Measurements from ENCODE around the gene ZFYVE21. TPM values are rescaled to one million over a fixed set of nuclear protein-coding genes. Genes with fewer than 3 reads are reported as not detected.

The ZFYVE21 gene
- total RNA-seq, 4 donors from 2014 or later: 151 to 308 (median 224) TPM

GRCh38 chr14:103725001-103725682 is 9.5 kb downstream of the ZFYVE21 start:
- TF ChIP-seq EP300 (IDR thresholded peaks at IDR 0.05): no peak
- TF ChIP-seq POLR2A (IDR thresholded peaks at IDR 0.05): no peak
- TF ChIP-seq, protein P1, sequence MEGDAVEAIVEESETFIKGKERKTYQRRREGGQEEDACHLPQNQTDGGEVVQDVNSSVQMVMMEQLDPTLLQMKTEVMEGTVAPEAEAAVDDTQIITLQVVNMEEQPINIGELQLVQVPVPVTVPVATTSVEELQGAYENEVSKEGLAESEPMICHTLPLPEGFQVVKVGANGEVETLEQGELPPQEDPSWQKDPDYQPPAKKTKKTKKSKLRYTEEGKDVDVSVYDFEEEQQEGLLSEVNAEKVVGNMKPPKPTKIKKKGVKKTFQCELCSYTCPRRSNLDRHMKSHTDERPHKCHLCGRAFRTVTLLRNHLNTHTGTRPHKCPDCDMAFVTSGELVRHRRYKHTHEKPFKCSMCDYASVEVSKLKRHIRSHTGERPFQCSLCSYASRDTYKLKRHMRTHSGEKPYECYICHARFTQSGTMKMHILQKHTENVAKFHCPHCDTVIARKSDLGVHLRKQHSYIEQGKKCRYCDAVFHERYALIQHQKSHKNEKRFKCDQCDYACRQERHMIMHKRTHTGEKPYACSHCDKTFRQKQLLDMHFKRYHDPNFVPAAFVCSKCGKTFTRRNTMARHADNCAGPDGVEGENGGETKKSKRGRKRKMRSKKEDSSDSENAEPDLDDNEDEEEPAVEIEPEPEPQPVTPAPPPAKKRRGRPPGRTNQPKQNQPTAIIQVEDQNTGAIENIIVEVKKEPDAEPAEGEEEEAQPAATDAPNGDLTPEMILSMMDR (IDR thresholded peaks at IDR 0.05): no peak
- H3K27ac ChIP-seq: peak overlapping the region; percentile 71 to 91 (median 81)

DNA sequence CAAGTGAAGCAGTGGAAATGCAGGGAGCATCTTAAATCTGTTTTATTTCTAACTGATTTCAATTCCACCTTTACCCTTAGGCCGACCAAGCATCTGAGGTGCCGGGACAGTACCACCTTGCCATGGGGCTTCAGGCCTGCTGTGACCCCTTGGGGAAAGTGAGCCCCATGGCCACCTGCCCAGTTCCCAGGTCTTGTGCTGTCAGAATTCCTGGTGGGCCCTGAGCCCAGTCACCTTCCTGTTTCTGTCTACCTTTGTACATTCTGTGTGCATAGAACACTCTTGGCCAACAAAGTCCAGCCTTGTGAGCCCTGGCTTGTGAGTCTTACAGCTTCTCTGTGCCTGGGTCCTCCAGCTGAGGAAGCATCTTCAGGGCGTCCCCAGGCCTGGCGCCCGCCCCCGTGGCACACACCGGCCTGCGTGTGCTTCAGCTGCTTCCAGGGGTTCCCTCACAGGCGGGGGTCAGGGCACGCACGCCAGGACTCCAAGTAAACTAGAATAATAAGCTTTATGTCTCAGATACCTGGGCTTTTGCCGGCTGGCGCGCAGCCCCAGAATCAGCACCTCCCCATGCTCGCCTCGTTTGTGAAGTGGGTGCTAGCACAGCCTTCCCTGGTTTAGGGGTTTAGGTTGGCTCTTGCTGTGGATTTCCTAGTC is 10.3 kb downstream of the ZFYVE21 start:
- H3K9me3 ChIP-seq: no peaks in the 10 kb centered on the region
- no peak for DNase-seq (ENCODE audit: low spot score in 2 of 2)
- no peaks in the 10 kb centered on the region for H3K27me3 ChIP-seq
- 90 to 91% methylated on average over 11 to 16 of the region's 16 CpGs for WGBS, 2 donors
- TF ChIP-seq, protein P1 (IDR thresholded peaks at IDR 0.05): no peak
- TF ChIP-seq EP300 (IDR thresholded peaks at IDR 0.05): no peak
- TF ChIP-seq POLR2A (IDR thresholded peaks at IDR 0.05): no peak
- peaks cover 0 to 49% (median 6%) of the 10 kb centered on the region in 3 donors for H3K36me3 ChIP-seq
- H3K27ac ChIP-seq: peak overlapping the region in 1 of 4 donors; percentile 91
- H3K4me3 ChIP-seq: no peak overlapping the region
- H3K4me1 ChIP-seq: peaks cover 0 to 53% (median 23%) of the 10 kb centered on the region in 4 donors

More at GRCh38 chr14:103725001-103725682, 9.5 kb downstream of the ZFYVE21 start:
- H3K27me3 ChIP-seq: no peaks in the 10 kb centered on the region
- no peaks in the 10 kb centered on the region for H3K9me3 ChIP-seq
- WGBS, 2 donors: 85 to 89% methylated on average over 23 to 24 of the region's 29 CpGs
- no peak overlapping the region for H3K4me3 ChIP-seq
- H3K36me3 ChIP-seq: peaks cover 0 to 42% (median 6%) of the 10 kb centered on the region in 3 donors
- DNase-seq (ENCODE audit: low spot score in 2 of 2): no peak
- H3K4me1 ChIP-seq: peaks cover 0 to 61% (median 23%) of the 10 kb centered on the region in 4 donors

- H3K27me3 ChIP-seq: no peaks in the 10 kb centered on the region
- no peaks in the 10 kb centered on the region for H3K9me3 ChIP-seq
- no peak for TF ChIP-seq POLR2A (IDR thresholded peaks at IDR 0.05)
- no peak for TF ChIP-seq EP300 (IDR thresholded peaks at IDR 0.05)
- TF ChIP-seq, protein P1 (IDR thresholded peaks at IDR 0.05): no peak
- DNase-seq (ENCODE audit: low spot score in 2 of 2): no peak
- WGBS, 2 donors: 96 to 98% methylated on average over 11 to 17 of the region's 18 CpGs
- H3K4me1 ChIP-seq: peaks cover 0 to 47% (median 23%) of the 10 kb centered on the region in 4 donors
- H3K4me3 ChIP-seq: no peak overlapping the region
- peaks cover 0 to 55% (median 6%) of the 10 kb centered on the region in 3 donors for H3K36me3 ChIP-seq
- H3K27ac ChIP-seq: no peak overlapping the region
Measured at GRCh38 chr14:103726474-103726873, 10.9 kb downstream of the ZFYVE21 start.

GRCh38 chr14:103727313-103727980 is 11.8 kb downstream of the ZFYVE21 start:
- no peak for DNase-seq (ENCODE audit: low spot score in 2 of 2)
- 82 to 83% methylated on average over 34 to 48 of the region's 53 CpGs for WGBS, 2 donors
- peaks cover 0 to 65% (median 12%) of the 10 kb centered on the region in 3 donors for H3K36me3 ChIP-seq
- no peak overlapping the region for H3K27ac ChIP-seq
- no peaks in the 10 kb centered on the region for H3K27me3 ChIP-seq
- no peaks in the 10 kb centered on the region for H3K9me3 ChIP-seq
- H3K4me3 ChIP-seq: no peak overlapping the region
- H3K4me1 ChIP-seq: peaks cover 0 to 39% (median 23%) of the 10 kb centered on the region in 4 donors
- TF ChIP-seq POLR2A (IDR thresholded peaks at IDR 0.05) (no peak), EP300 (IDR thresholded peaks at IDR 0.05) (no peak)
- TF ChIP-seq, protein P1 (IDR thresholded peaks at IDR 0.05): no peak
